GM18511 (cell line): ENCODE results near the gene TTC7B.
"Not testable (repeated sequence)": the region's sequence is repeated elsewhere in the genome, so short reads cannot be mapped to it uniquely, and the experiment has no call there.

Experiments
- ATAC-seq: cut with Tn5 transposase; IDR thresholded peaks from one replicate; pipeline ENCODE4 v1.9.1; 2021; ENCODE audit warnings: mild to moderate bottlenecking, moderate library complexity; ENCODE audit not compliant: unreplicated experiment

The TTC7B gene

DNA sequence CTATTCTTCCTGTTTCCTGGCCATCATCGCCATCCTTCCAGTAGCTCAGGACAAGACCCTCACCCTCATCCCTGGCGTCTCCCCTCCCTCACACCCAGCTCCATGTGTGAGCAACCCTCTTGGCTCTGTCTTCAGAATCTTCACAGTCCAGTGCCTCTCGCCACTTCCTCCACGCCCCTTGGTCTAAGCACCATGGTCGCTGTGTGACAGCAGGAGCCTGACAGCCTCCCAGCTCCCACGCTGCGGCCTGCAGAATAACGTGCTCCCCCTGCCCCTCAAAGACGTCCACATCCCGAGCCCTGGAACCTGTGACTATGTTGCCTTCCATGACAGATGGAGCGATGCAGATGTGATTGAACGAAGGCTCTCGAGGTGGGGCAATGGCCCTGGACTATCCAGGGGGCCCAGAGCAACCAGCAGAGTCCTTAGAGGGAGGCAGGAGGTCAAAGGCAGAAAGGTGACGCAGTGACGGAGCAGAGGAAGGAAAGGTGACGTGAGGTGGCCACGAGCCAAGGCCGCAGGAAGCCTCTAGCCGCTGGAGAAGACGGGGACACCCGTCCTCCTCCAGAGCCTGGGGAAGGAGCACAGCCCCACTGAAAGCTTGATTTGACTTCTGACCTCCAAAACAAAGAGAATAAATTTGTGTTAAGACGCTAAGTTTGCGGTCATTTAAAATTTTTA, 279.6 kb downstream of the TTC7B start:
- no peak for ATAC-seq

GRCh38 chr14:90536092-90536491, 280.1 kb downstream of the TTC7B start:
- ATAC-seq, result no peak

- ATAC-seq, result no peak
These were observed 280.6 kb downstream of the TTC7B start for GRCh38 chr14:90535556-90536090.

GRCh38 chr14:90534838-90535555, 281.2 kb downstream of the TTC7B start:
- ATAC-seq, result no peak

DNA sequence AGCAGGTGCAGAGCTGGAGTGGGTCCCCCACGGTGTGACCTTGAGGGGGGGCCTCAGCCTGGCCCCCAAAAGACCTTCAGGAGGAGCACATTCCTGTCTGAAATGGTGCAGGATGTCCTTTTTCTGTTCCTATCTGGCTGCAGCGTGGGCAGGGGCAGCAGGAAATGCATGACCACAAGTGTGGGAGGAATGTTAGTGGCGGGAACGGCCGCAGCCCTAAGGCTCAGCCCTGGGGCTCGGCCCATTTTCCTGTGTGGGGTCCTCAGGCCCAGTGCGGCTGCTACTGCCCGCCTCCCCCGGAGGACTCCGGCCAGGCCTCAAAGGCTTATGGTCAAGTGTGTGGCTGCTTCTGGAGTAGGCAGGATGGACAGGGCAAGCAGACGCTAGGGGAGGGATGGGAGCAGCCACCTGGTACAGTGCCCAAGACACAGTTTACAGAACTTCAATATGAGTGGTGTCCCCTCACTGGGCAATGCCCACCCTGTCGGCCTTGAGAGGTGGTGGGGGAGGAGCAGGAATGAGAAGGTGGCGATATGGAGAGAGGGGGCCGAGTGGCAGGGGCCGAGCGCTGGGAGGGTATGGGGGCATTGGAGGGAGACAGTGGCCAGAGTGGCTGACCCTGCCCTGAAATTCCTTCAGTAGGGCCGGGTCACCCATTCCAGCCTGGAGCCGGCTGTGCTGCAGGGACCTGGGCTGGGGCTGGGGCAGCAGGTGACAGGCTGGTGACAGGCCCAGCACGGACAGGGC, 282.0 kb downstream of the TTC7B start:
- no peak for ATAC-seq

GRCh38 chr14:90533591-90534021, 282.6 kb downstream of the TTC7B start:
- no peak for ATAC-seq

- no peak for ATAC-seq
These were observed 283.3 kb downstream of the TTC7B start for GRCh38 chr14:90532826-90533525.

DNA sequence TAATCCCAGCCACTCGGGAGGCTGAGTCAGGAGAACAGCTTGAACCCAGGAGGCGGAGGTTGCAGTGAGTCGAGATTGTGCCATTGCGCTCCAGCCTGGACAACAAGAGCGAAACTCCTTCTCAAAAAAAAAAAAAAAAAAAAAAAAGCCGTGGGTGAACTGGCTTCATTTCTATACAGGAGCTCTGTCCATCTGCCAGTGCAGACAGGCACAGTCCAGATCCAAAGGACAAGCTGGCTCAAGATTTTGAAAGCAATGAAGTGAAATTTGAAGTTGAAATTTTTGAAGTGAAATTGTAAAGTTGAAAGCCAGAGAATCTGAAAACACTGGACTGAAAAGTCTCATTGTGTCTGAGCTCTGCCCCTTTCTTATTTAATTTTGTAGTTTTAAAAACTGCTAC, 284.7 kb downstream of the TTC7B start:
- no peak for ATAC-seq

GRCh38 chr14:90530523-90530922, 285.7 kb downstream of the TTC7B start:
- no peak for ATAC-seq

- no peak for ATAC-seq
These were observed 288.3 kb downstream of the TTC7B start for GRCh38 chr14:90527978-90528377.

GRCh38 chr14:90526536-90526935, 289.7 kb downstream of the TTC7B start:
- ATAC-seq, result not testable (repeated sequence)

- not testable (repeated sequence) for ATAC-seq
These were observed 290.7 kb downstream of the TTC7B start for GRCh38 chr14:90525353-90526028.

DNA sequence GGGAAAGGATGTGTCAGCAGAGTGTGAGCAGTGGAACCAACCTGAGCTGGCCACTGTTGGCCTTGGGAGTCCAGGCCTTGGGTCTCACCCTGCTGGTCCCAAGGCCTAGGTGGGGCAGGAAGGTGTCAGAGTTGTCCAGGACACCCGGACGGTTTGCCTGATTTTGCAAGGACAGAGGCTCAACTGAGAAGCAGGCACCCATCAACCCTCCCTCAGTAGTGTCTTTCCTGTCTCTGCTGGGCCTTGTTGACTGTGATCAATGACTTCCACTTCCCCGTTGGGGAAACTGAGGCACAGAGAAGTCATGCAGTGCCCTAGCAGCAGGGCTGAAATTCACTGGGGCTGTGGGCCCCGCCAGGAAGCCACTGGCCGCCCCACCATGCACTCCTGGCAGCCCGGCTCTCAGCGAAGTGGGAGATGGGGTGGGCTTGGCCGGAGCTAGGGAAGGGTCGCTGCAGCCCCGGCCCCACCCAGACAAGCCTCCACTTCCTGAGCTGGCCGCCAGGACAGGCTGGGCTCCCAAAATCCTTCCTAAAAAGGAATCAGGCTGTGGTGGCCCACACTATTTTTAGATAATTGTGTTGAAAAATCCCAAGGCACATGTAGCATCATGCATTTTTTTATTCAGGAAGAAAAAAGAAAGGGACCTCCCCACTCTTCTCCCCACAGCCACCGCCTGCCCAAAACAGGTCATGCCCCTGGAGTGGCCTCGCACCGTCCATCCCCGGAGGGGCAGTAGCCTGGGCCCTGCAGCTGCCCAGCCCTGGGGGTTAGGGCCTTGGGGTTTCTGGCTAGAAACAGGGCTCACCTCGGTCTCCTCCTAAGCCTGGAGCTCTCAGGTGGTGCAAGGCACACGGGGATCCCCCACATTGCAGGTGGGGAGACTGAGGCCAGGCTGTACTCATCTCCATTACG, 292.0 kb downstream of the TTC7B start:
- ATAC-seq, result no peak

DNA sequence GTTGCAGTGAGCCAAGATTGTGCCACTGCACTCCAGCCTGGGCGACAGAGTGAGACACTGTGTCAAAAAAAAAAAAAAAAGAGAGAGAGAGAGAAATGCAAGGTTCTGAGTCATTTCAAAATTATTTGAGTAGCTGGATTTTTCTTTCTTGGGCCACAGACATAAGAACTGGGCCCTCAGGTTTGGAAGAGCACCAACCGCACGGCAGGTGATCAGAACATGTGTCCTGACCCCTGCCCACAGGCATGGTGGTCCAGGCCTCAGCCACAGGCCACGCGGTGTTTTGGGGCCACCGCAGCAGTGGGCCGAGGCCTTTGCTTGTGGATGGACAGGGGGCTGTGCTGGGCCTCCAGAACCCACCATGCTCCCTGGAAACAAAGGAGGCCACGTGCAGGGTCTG, 292.7 kb downstream of the TTC7B start:
- ATAC-seq, result no peak

- ATAC-seq, result no peak
These were observed 293.5 kb downstream of the TTC7B start for GRCh38 chr14:90522571-90523191.

DNA sequence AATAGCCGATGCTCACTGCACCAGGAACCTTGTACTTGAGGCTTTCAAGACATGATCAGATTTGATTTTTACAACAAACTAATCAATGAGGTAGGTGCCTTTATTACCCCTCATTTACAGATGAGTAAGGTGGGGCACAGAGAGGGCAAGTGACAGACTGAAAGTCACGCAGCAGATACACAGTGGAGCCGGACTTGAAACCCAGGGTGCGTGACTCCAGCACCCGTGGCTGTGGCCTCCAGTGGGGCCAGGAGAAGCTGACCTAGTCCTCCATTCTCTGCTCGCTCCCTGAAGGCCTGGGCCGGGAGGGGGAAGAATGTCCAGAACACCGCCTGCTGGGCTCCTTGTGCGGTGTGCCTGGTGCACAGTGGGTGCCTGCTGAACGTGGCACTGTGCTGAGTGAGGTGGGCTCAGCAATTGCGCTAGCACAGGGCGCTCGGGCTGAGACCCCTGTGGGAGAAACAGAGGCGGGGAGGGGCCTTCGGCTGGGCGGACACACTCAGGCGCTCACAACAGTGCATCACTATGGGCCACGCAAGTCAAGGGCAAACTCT, 294.2 kb downstream of the TTC7B start:
- ATAC-seq, result no peak

- no peak for ATAC-seq
These were observed 294.9 kb downstream of the TTC7B start for GRCh38 chr14:90521084-90521929.

GRCh38 chr14:90520326-90520725, 295.9 kb downstream of the TTC7B start:
- ATAC-seq, result no peak
